ENCODE measurements around the gene EVA1A. TPM values are rescaled to one million over a fixed set of nuclear protein-coding genes. Genes with fewer than 3 reads are reported as not detected.

The EVA1A gene
- total and polyA plus RNA-seq, 2 experiments from 2014 or later: 126 to 145 TPM

- H3K4me2 ChIP-seq (ENCODE audit: unreplicated experiment): no peak overlapping the region
These were observed 5.0 kb downstream of the EVA1A start for GRCh38 chr2:75555701-75556100.

GRCh38 chr2:75553935-75554531 lies 6.7 kb downstream of the EVA1A start:
- Histone ChIP-seq H3K79me2 (ENCODE audit: insufficient read depth) (peaks cover 100% of the 10 kb centered on the region), H3K27ac (no peak overlapping the region)

More at GRCh38 chr2:75555701-75556100, 5.0 kb downstream of the EVA1A start:
- peaks cover 29% of the 10 kb centered on the region; the same call in 1 of the 2 replicates for H3K36me3 ChIP-seq (ENCODE audit: low read depth)
- no peak for TF ChIP-seq EZH2phosphoT487 (IDR thresholded peaks at IDR 0.05; ENCODE audit: insufficient read depth, low read depth)
- no peak for TF ChIP-seq EZH2 (IDR thresholded peaks at IDR 0.05; ENCODE audit: insufficient read depth, poor library complexity, severe bottlenecking)
- H3K27me3 ChIP-seq (replicated peaks; ENCODE audit: insufficient read depth): no peaks in the 10 kb centered on the region
- H3K9me3 ChIP-seq (ENCODE audit: low read depth): no peaks in the 10 kb centered on the region
- H3F3A ChIP-seq (ENCODE audit: insufficient read depth): no peaks in the 10 kb centered on the region
- no peak overlapping the region for H3K4me3 ChIP-seq
- peaks cover 100% of the 10 kb centered on the region for H3K79me2 ChIP-seq (ENCODE audit: insufficient read depth)
- H3K9ac ChIP-seq: no peak overlapping the region
- H3K9me2 ChIP-seq (ENCODE audit: insufficient read depth): no peaks in the 10 kb centered on the region
- WGBS, 2 experiments (ENCODE audit: low coverage in 1 of 2, low lambda C conversion rate in 2 of 2, missing lambda C conversion rate in 2 of 2): 90 to 100% methylated on average over 4 of the region's 4 CpGs
- peaks cover 11% of the 10 kb centered on the region; the same call in 1 of the 2 replicates for H4K20me1 ChIP-seq (ENCODE audit: insufficient read depth)
- no peak overlapping the region for H3K27ac ChIP-seq
- DNase-seq: no peak
- no peak overlapping the region for H2AFZ ChIP-seq
- in situ Hi-C loops (cut with MboI): no loop called here
- H3K4me1 ChIP-seq (ENCODE audit: insufficient read depth): peaks cover 34% of the 10 kb centered on the region

GRCh38 chr2:75552222-75552621 lies 8.5 kb downstream of the EVA1A start:
- Histone ChIP-seq H3K79me2 (ENCODE audit: insufficient read depth) (peaks cover 99% of the 10 kb centered on the region), H3K27me3 (replicated peaks; ENCODE audit: insufficient read depth) (no peaks in the 10 kb centered on the region), H3K9ac (no peak overlapping the region), H3K4me1 (ENCODE audit: insufficient read depth) (peaks cover 28% of the 10 kb centered on the region), H3K27ac (no peak overlapping the region), H4K20me1 (ENCODE audit: insufficient read depth) (peaks cover 18% of the 10 kb centered on the region; the same call in 1 of the 2 replicates), H3K9me3 (ENCODE audit: low read depth) (no peaks in the 10 kb centered on the region), H2AFZ (no peak overlapping the region), H3F3A (ENCODE audit: insufficient read depth) (peaks cover 23% of the 10 kb centered on the region), H3K4me3 (no peak overlapping the region), H3K4me2 (ENCODE audit: unreplicated experiment) (no peak overlapping the region), H3K36me3 (ENCODE audit: low read depth) (peaks cover 23% of the 10 kb centered on the region; the same call in 1 of the 2 replicates), H3K9me2 (ENCODE audit: insufficient read depth) (no peaks in the 10 kb centered on the region)
- 100% methylated on average over 1 of the region's 1 CpG for whole genome bisulfite sequencing, 2 experiments (ENCODE audit: low coverage in 1 of 2, low lambda C conversion rate in 2 of 2, missing lambda C conversion rate in 2 of 2)
- in situ Hi-C loops (cut with MboI): no loop called here
- TF ChIP-seq EZH2 (IDR thresholded peaks at IDR 0.05; ENCODE audit: insufficient read depth, poor library complexity, severe bottlenecking) (no peak), EZH2phosphoT487 (IDR thresholded peaks at IDR 0.05; ENCODE audit: insufficient read depth, low read depth) (no peak)
- no peak for DNase-seq

More at GRCh38 chr2:75553935-75554531, 6.7 kb downstream of the EVA1A start:
- H3K9me2 ChIP-seq (ENCODE audit: insufficient read depth): no peaks in the 10 kb centered on the region
- H3F3A ChIP-seq (ENCODE audit: insufficient read depth): peaks cover 8% of the 10 kb centered on the region; the same call in 1 of the 2 replicates
- peaks cover 32% of the 10 kb centered on the region for H3K4me1 ChIP-seq (ENCODE audit: insufficient read depth)
- H4K20me1 ChIP-seq (ENCODE audit: insufficient read depth): peaks cover 15% of the 10 kb centered on the region; the same call in 1 of the 2 replicates
- no peak overlapping the region for H3K4me2 ChIP-seq (ENCODE audit: unreplicated experiment)
- DNase-seq: no peak
- TF ChIP-seq EZH2phosphoT487 (IDR thresholded peaks at IDR 0.05; ENCODE audit: insufficient read depth, low read depth): no peak
- TF ChIP-seq EZH2 (IDR thresholded peaks at IDR 0.05; ENCODE audit: insufficient read depth, poor library complexity, severe bottlenecking): no peak
- no peak overlapping the region for H3K9ac ChIP-seq
- H2AFZ ChIP-seq: no peak overlapping the region
- in situ Hi-C loops (cut with MboI): no loop called here
- no peak overlapping the region for H3K4me3 ChIP-seq
- no peaks in the 10 kb centered on the region for H3K27me3 ChIP-seq (replicated peaks; ENCODE audit: insufficient read depth)
- 91 to 94% methylated on average over 4 of the region's 4 CpGs for WGBS, 2 experiments (ENCODE audit: low coverage in 1 of 2, low lambda C conversion rate in 2 of 2, missing lambda C conversion rate in 2 of 2)
- H3K36me3 ChIP-seq (ENCODE audit: low read depth): peaks cover 33% of the 10 kb centered on the region; the same call in 1 of the 2 replicates
- no peaks in the 10 kb centered on the region for H3K9me3 ChIP-seq (ENCODE audit: low read depth)

- TF ChIP-seq EZH2phosphoT487 (IDR thresholded peaks at IDR 0.05; ENCODE audit: insufficient read depth, low read depth) (no peak), EZH2 (IDR thresholded peaks at IDR 0.05; ENCODE audit: insufficient read depth, poor library complexity, severe bottlenecking) (no peak)
- no peak overlapping the region for H3K9ac ChIP-seq
- no peaks in the 10 kb centered on the region for H3K9me2 ChIP-seq (ENCODE audit: insufficient read depth)
- H2AFZ ChIP-seq: no peak overlapping the region
- H3F3A ChIP-seq (ENCODE audit: insufficient read depth): peaks cover 28% of the 10 kb centered on the region
- H3K4me1 ChIP-seq (ENCODE audit: insufficient read depth): peaks cover 25% of the 10 kb centered on the region
- H3K4me3 ChIP-seq: no peak overlapping the region
- H3K79me2 ChIP-seq (ENCODE audit: insufficient read depth): peaks cover 99% of the 10 kb centered on the region
- H3K36me3 ChIP-seq (ENCODE audit: low read depth): peaks cover 23% of the 10 kb centered on the region; the same call in 1 of the 2 replicates
- H4K20me1 ChIP-seq (ENCODE audit: insufficient read depth): peaks cover 20% of the 10 kb centered on the region; the same call in 1 of the 2 replicates
- no peaks in the 10 kb centered on the region for H3K27me3 ChIP-seq (replicated peaks; ENCODE audit: insufficient read depth)
- in situ Hi-C loops (cut with MboI): no loop called here
- H3K27ac ChIP-seq: no peak overlapping the region
- 97 to 100% methylated on average over 3 of the region's 3 CpGs for WGBS, 2 experiments (ENCODE audit: low coverage in 1 of 2, low lambda C conversion rate in 2 of 2, missing lambda C conversion rate in 2 of 2)
- no peak for DNase-seq
- no peak overlapping the region for H3K4me2 ChIP-seq (ENCODE audit: unreplicated experiment)
- H3K9me3 ChIP-seq (ENCODE audit: low read depth): no peaks in the 10 kb centered on the region
These were observed 9.3 kb downstream of the EVA1A start for GRCh38 chr2:75551434-75551833.

All from GM23248 (cell line).